Vagina (tissue), 2 donors: Measurements from ENCODE around the gene TNFSF8.

ENCODE experiments used
- CTCF ChIP-seq, 3 experiments: fragments of 450-650 bp in 2 of 3; fragments of 200-600 bp in 1 of 3; sonication (generic) in 1 of 3; IDR thresholded peaks; one replicate each; pipeline ENCODE4 v1.5.1; 2017 to 2019; ENCODE audit warnings: antibody characterized with exemption in 3 of 3, mild to moderate bottlenecking in 2 of 3, moderate library complexity in 2 of 3
- POLR2A ChIP-seq, 2 donors: fragments of 450-650 bp; IDR thresholded peaks; one replicate each; pipeline ENCODE4 v1.6.1; 2017; ENCODE audit warnings: antibody characterized with exemption in 2 of 2, mild to moderate bottlenecking in 2 of 2, moderate library complexity in 2 of 2

- no peak for TF ChIP-seq CTCF (IDR thresholded peaks at IDR 0.05)
- no peak for TF ChIP-seq POLR2A (IDR thresholded peaks at IDR 0.05)
Measured at GRCh38 chr9:114921171-114921570, 9.2 kb downstream of the TNFSF8 start.
